HCT116 (cell line): ENCODE results near the gene TCF15. TPM values are rescaled to one million over a fixed set of nuclear protein-coding genes. Genes with fewer than 3 reads are reported as not detected.

Source experiments
- ATAC-seq: fragments of 200-7000 bp; cut with Tn5 transposase; 2 replicates; pipeline ENCODE4 v1.9.1; 2020; ENCODE audit warnings: mild to moderate bottlenecking, moderate library complexity
- BruUV-seq: library from RNA; stranded (reverse); fragments of 400-500 nt; replicated peaks from 2 replicates; lab custom pipeline; 2021; lab: Mats Ljungman, UMichigan
- CTCF ChIA-PET: fragments of 300-600 bp; sonication (Branson Sonifier 250); formaldehyde crosslinking; loops from one replicate; lab custom pipeline; 2021; ENCODE audit warnings: antibody characterized with exemption; lab: Charles Lee
- POLR2A ChIA-PET: fragments of 300-600, 350-600 bp; sonication (Branson Sonifier 250); formaldehyde crosslinking; loops from one replicate; lab custom pipeline; 2021; ENCODE audit warnings: antibody characterized with exemption; lab: Charles Lee
- RAD21 ChIA-PET, 2 experiments: fragments of 300-600 bp; sonication (Branson Sonifier 250); formaldehyde crosslinking; loops; one replicate each; lab custom pipeline; 2023; ENCODE audit warnings: low total read pairs in 2 of 2; ENCODE audit not compliant: uncharacterized antibody in 2 of 2, unreplicated experiment in 2 of 2, low non-redundant PET in 1 of 2; lab: Charles Lee
- DNase-seq: peaks from one replicate; pipeline ENCODE4 v3.0.0-alpha.2; 2010; ENCODE audit warnings: low read depth, low spot score
- H2AFZ ChIP-seq: fragments of 200-600 bp; shearing (Covaris generic), sonication (generic); 2 replicates; pipeline ENCODE4 v1.6.1; 2017; ENCODE audit warnings: low read depth, mixed run types, mixed read lengths, antibody characterized with exemption, low read length; ENCODE audit not compliant: poor library complexity, severe bottlenecking
- H3K27ac ChIP-seq: 2 replicates; pipeline ENCODE4 v1.5.1; 2012; ENCODE audit warnings: low read depth, low read length
- H3K27me3 ChIP-seq: fragments of 200-600 bp; sonication (generic); 2 replicates; pipeline ENCODE4 v1.6.1; 2016; ENCODE audit warnings: mixed run types, low read length, mixed read lengths; ENCODE audit not compliant: insufficient read depth
- H3K36me3 ChIP-seq, 2 experiments: fragments of 200-500 bp in 1 of 2; fragments of 200-600 bp in 1 of 2; sonication (Bioruptor generic) in 1 of 2; sonication (generic) in 1 of 2; 2 replicates each; pipeline versions ENCODE4 v1.5.1 to v1.6.1; 2014 to 2016; ENCODE audit warnings: low read length in 2 of 2, inconsistent platforms in 1 of 2, mixed read lengths in 1 of 2, mixed run types in 1 of 2; ENCODE audit not compliant: insufficient read depth in 2 of 2, control insufficient read depth in 1 of 2
- H3K4me1 ChIP-seq, 2 experiments: fragments of 200-600 bp in 1 of 2; sonication (generic) in 1 of 2; 2 replicates each; pipeline versions ENCODE4 v1.5.1 to v1.6.1; 2012 to 2017; ENCODE audit warnings: low read length in 2 of 2, inconsistent platforms in 1 of 2, mild to moderate bottlenecking in 1 of 2, mixed read lengths in 1 of 2, mixed run types in 1 of 2, moderate library complexity in 1 of 2; ENCODE audit not compliant: insufficient read depth in 2 of 2, control insufficient read depth in 1 of 2
- H3K4me2 ChIP-seq: fragments of 200-600 bp; sonication (generic); 2 replicates; pipeline ENCODE4 v1.6.1; 2017; ENCODE audit warnings: mixed run types, low read length, mixed read lengths
- H3K4me3 ChIP-seq, 2 experiments: fragments of 200-600 bp in 1 of 2; sonication (generic) in 1 of 2; replicated peaks in 1 of 2; 2 replicates each; pipeline ENCODE4 v1.5.1; 2011 to 2016; ENCODE audit warnings: low read length in 2 of 2, control low read depth in 1 of 2, low read depth in 1 of 2, mild to moderate bottlenecking in 1 of 2, mixed read lengths in 1 of 2, mixed run types in 1 of 2
- H3K79me2 ChIP-seq: fragments of 200-600 bp; sonication (generic); 2 replicates; pipeline ENCODE4 v1.6.1; 2017; ENCODE audit warnings: mild to moderate bottlenecking, mixed run types, low read length, moderate library complexity, mixed read lengths; ENCODE audit not compliant: insufficient read depth
- H3K9ac ChIP-seq: fragments of 200-600 bp; sonication (generic); 2 replicates; pipeline ENCODE4 v1.6.1; 2016; ENCODE audit warnings: low read length, mixed read lengths
- H3K9me2 ChIP-seq: fragments of 200-600 bp; sonication (generic), shearing (Covaris generic); 2 replicates; pipeline ENCODE4 v1.6.1; 2017; ENCODE audit warnings: mixed run types, mild to moderate bottlenecking, moderate library complexity; ENCODE audit not compliant: insufficient read depth
- H3K9me3 ChIP-seq, 2 experiments: fragments of 200-500 bp in 1 of 2; fragments of 200-600 bp in 1 of 2; sonication (Bioruptor generic) in 1 of 2; sonication (generic) in 1 of 2; 2 replicates each; pipeline ENCODE4 v1.6.1; 2014 to 2017; ENCODE audit warnings: low read length in 2 of 2, mixed read lengths in 2 of 2, inconsistent platforms in 1 of 2, low read depth in 1 of 2, mild to moderate bottlenecking in 1 of 2, mixed run types in 1 of 2, moderate library complexity in 1 of 2; ENCODE audit not compliant: control insufficient read depth in 1 of 2, insufficient read depth in 1 of 2
- H4K20me1 ChIP-seq: fragments of 200-600 bp; sonication (generic), shearing (Covaris generic); 2 replicates; pipeline ENCODE4 v1.6.1; 2017; ENCODE audit warnings: mixed run types, mild to moderate bottlenecking, moderate library complexity; ENCODE audit not compliant: insufficient read depth
- ELF1 ChIP-seq: IDR thresholded peaks from 2 replicates; pipeline ENCODE4 v1.6.1; 2012; ENCODE audit warnings: low read depth, borderline replicate concordance
- EZH2 ChIP-seq: fragments of 200-600 bp; sonication (generic); IDR thresholded peaks from 2 replicates; pipeline ENCODE4 v1.6.1; 2017; ENCODE audit warnings: antibody characterized with exemption, mixed run types
- FOSL1 ChIP-seq: IDR thresholded peaks from 2 replicates; pipeline ENCODE4 v1.6.1; 2012; ENCODE audit warnings: low read depth
- MAX ChIP-seq: IDR thresholded peaks from 2 replicates; pipeline ENCODE4 v1.6.1; 2012
- POLR2A ChIP-seq: IDR thresholded peaks from 2 replicates; pipeline ENCODE4 v1.7.0; 2011; ENCODE audit warnings: borderline replicate concordance; ENCODE audit not compliant: insufficient read depth, insufficient read length; ENCODE audit errors: extremely low read depth
- POLR2AphosphoS5 ChIP-seq: IDR thresholded peaks from 2 replicates; pipeline ENCODE4 v1.6.1; 2011; ENCODE audit warnings: mild to moderate bottlenecking, low read depth, low read length, moderate library complexity
- SIN3A ChIP-seq: IDR thresholded peaks from 2 replicates; pipeline ENCODE4 v1.6.1; 2012; ENCODE audit warnings: low read depth
- SP1 ChIP-seq: IDR thresholded peaks from 2 replicates; pipeline ENCODE4 v1.6.1; 2012; ENCODE audit warnings: low read depth
- SRF ChIP-seq: IDR thresholded peaks from 2 replicates; pipeline ENCODE4 v1.6.1; 2012; ENCODE audit warnings: low read depth
- TCF7L2 ChIP-seq: IDR thresholded peaks from 2 replicates; pipeline ENCODE4 v1.7.0; 2011; ENCODE audit warnings: borderline replicate concordance, inconsistent platforms; ENCODE audit not compliant: insufficient read depth, insufficient read length; ENCODE audit errors: extremely low read depth
- ZBTB33 ChIP-seq: IDR thresholded peaks from 2 replicates; pipeline ENCODE4 v1.6.1; 2011; ENCODE audit warnings: mild to moderate bottlenecking, low read length, moderate library complexity; ENCODE audit not compliant: insufficient replicate concordance; ENCODE audit errors: extremely low read depth
- intact Hi-C: fragments of 100-400 bp; cut with micrococcal nuclease; formaldehyde crosslinking; loops from 2 replicates; pipeline ENCODE4 v1.10.0; 2022
- total RNA-seq: library from RNA; stranded (reverse); gene quantifications from one replicate; pipeline ENCODE4 v1.2.1, GENCODE V29; 2021; ENCODE audit not compliant: unreplicated experiment

Gene TCF15
- total RNA-seq, 1 experiment from 2014 or later: not detected

GRCh38 chr20:641516-641875 lies 31.4 kb upstream of the TCF15 start:
- ChIA-PET POLR2A (no interaction called here), CTCF (interaction anchor here (1.3 kb wide), 1 partner anchor 39 kb away, joined by 3 read pairs; no protein-coding TSS in a partner anchor), RAD21 (no interaction called here)
- DNase-seq: no peak
- BruUV-seq: no TSS peak
- H3K9ac ChIP-seq: no peak overlapping the region
- H3K9me2 ChIP-seq: no peaks in the 10 kb centered on the region
- H3K36me3 ChIP-seq: no peaks in the 10 kb centered on the region
- intact Hi-C loops: no loop called here
- TF ChIP-seq ZBTB33 (no peak), POLR2A (no peak), SIN3A (no peak), POLR2AphosphoS5 (no peak), ELF1 (no peak), TCF7L2 (no peak), EZH2 (no peak), SP1 (no peak), MAX (no peak), FOSL1 (no peak), SRF (no peak)
- no peak overlapping the region for H3K4me2 ChIP-seq
- H2AFZ ChIP-seq: no peak overlapping the region
- no peak overlapping the region for H3K4me3 ChIP-seq
- H3K79me2 ChIP-seq: 0 out of 2 replicates have a peak, but pooled peaks cover under 1% of the 10 kb centered on the region
- H3K9me3 ChIP-seq: no peaks in the 10 kb centered on the region
- ATAC-seq: 0 out of 2 replicates have a peak, but pooled peaks have one; percentile 21
- no peaks in the 10 kb centered on the region for H4K20me1 ChIP-seq
- H3K27me3 ChIP-seq: no peaks in the 10 kb centered on the region
- peaks cover 10 to 15% of the 10 kb centered on the region in 2 experiments for H3K4me1 ChIP-seq
- no peak overlapping the region for H3K27ac ChIP-seq
